Measurements from ENCODE around the gene FLCN. TPM values are rescaled to one million over a fixed set of nuclear protein-coding genes. Genes with fewer than 3 reads are reported as not detected.
A peak's percentile ranks its signal among the peaks of the same experiment; 100 is the strongest.

Gene FLCN
- total RNA-seq, 2 experiments from 2014 or later: 21.3 to 22.7 TPM

GRCh38 chr17:17252149-17252661, 15.2 kb upstream of the FLCN start:
- Mint-ChIP-seq H3K4me3 (no peak overlapping the region), H3K4me1 (no peaks in the 10 kb centered on the region), H3K36me3 (peaks cover 24% of the 10 kb centered on the region), H3K27ac (no peak overlapping the region), H3K9me3 (no peaks in the 10 kb centered on the region), H3K27me3 (no peaks in the 10 kb centered on the region)
- DNase-seq: no peak

- Mint-ChIP-seq H3K4me1 (no peaks in the 10 kb centered on the region), H3K36me3 (peaks cover 11% of the 10 kb centered on the region), H3K27me3 (no peaks in the 10 kb centered on the region), H3K4me3 (no peak overlapping the region), H3K27ac (peak overlapping the region; percentile 21), H3K9me3 (no peaks in the 10 kb centered on the region)
- DNase-seq: no peak
These were observed 9.9 kb upstream of the FLCN start for GRCh38 chr17:17246879-17247278.

GRCh38 chr17:17243163-17243562, 6.2 kb upstream of the FLCN start:
- DNase-seq: no peak
- Mint-ChIP-seq H3K9me3 (no peaks in the 10 kb centered on the region), H3K4me1 (peaks cover 20% of the 10 kb centered on the region), H3K4me3 (no peak overlapping the region), H3K27me3 (no peaks in the 10 kb centered on the region), H3K36me3 (peaks cover 9% of the 10 kb centered on the region), H3K27ac (no peak overlapping the region)

GRCh38 chr17:17242246-17242645, 5.3 kb upstream of the FLCN start:
- DNase-seq: no peak
- Mint-ChIP-seq H3K27me3 (no peaks in the 10 kb centered on the region), H3K36me3 (peaks cover 6% of the 10 kb centered on the region), H3K9me3 (no peaks in the 10 kb centered on the region), H3K27ac (no peak overlapping the region), H3K4me1 (peaks cover 21% of the 10 kb centered on the region), H3K4me3 (no peak overlapping the region)

DNA sequence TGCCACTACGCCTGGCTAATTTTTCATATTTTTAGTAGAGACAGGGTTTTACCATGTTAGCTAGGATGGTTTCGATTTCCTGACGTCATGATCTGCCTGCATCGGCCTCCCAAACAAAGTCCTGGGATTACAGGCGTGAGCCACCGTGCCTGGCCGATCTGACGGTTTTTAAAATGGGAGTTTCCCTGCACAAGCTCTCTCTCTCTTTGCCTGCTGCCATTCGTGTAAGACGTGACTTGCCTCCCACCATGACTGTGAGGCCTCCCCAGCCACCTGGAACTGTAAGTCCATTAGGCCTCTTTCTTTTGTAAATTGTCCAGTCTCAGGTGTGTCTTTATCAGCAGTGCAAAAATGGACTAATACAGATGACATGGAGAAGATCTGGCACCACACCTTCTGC, 4.7 kb upstream of the FLCN start:
- Mint-ChIP-seq H3K36me3 (peaks cover 2% of the 10 kb centered on the region), H3K27ac (no peak overlapping the region), H3K27me3 (no peaks in the 10 kb centered on the region), H3K4me3 (no peak overlapping the region), H3K4me1 (peaks cover 21% of the 10 kb centered on the region), H3K9me3 (no peaks in the 10 kb centered on the region)
- DNase-seq: no peak

DNA sequence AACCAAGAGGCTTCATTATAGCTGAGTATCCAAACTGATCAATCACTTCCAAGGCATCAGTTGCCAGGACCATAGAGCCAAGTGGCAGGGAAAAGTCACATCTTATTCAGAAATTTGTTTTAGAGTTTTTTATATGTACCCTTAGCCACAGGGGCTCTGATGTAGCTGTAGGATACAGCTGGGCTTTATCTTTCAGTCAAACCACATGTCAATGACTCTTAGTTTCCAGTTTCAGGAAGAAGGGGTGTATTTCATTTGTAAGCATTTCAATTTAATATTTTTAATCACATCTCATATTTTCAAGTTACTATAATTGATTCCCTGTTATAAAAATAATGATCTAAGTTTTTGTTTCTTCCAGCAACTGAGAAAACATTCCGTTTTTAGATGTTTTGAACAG, 2.9 kb upstream of the FLCN start:
- no peak for DNase-seq
- Mint-ChIP-seq H3K27ac (no peak overlapping the region), H3K4me1 (peaks cover 36% of the 10 kb centered on the region), H3K27me3 (no peaks in the 10 kb centered on the region), H3K9me3 (no peaks in the 10 kb centered on the region), H3K36me3 (no peaks in the 10 kb centered on the region), H3K4me3 (no peak overlapping the region)

DNA sequence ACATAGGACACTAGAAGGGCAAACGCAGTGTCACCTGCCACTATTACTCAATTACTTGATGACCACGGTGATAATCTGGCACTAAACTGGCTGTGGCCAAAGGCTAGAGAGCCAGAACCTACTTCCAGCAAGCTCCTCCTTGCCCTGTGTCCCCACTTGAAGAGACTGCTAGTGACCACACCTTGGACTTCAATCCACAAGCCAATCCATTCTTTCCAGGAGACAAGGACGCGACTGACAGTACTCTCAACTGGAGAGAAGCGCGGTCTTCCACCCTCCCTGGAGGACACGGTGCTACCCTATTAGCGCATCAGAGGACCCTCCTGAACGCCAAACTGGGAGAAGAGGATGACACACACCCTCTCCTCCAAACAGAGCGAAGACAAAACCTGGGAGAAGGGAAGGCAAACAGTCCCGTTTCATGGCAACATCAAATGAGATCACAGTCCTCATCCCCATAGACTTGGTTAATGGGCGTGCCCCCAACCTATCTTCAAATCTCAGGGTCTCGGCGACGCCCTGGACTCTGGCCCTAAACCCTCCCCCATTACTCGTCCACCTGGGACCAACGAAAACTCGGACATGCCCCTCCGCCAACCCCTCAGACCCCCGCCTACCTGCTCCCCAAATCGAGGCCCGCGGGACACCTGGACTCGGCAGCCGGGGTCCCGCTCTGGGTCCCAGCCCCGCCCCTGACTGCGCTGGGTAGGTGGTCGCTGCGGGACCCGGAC, 508 bp downstream of the FLCN start:
- Mint-ChIP-seq H3K4me3 (peak overlapping the region; percentile 95), H3K36me3 (no peaks in the 10 kb centered on the region), H3K27me3 (no peaks in the 10 kb centered on the region), H3K9me3 (no peaks in the 10 kb centered on the region), H3K4me1 (peaks cover 36% of the 10 kb centered on the region), H3K27ac (peak overlapping the region; percentile 97)
- DNase-seq: no peak

DNA sequence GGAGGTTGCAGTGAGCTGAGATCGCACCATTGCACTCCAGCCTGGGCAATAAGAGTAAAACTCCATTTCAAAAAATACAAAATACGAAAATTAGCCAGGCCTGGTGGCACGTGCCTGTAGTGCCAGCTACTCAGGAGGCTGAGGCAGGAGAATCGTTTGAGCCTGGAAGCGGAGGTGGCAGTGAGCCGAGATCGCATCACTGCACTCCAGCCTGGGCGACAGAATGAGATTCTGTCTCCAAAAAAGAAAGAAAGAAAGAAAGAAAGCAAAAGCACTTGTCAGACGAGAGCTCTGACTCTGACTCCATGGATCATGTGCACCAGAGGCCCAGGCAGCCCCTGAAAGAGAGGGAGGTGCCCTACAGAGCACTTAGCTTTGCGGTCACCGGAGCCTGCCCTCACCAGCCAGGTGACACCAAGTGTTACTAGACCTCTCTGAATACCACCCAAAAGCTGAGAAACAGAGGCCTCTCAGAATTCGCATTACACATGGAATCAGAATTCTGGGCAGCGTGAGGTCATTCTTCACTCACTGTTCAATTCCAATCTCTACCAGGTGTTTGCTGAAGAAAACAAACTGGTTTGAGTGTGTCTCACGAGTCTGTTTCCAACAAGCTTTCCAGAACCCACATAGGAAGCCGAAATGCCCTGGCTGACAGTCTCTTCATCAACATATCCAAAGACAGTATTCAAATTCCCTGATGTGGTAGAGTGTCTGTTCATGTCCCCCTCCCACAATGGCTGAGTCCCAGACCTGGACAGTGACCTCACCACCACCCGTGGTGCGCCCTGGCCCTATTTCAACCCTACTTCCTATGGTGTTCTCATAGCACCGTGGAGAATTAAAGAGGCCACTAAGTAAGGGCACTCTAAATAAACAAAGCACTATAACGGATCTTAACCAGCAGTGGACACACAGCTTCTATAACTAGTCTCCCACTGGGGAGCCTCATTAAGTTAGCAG, 1.5 kb downstream of the FLCN start:
- H3K36me3 Mint-ChIP-seq: no peaks in the 10 kb centered on the region
- H3K4me3 Mint-ChIP-seq: peak overlapping the region; percentile 95
- peak overlapping the region; percentile 97 for H3K27ac Mint-ChIP-seq
- DNase-seq: no peak
- H3K4me1 Mint-ChIP-seq: peaks cover 36% of the 10 kb centered on the region
- no peaks in the 10 kb centered on the region for H3K27me3 Mint-ChIP-seq
- no peaks in the 10 kb centered on the region for H3K9me3 Mint-ChIP-seq

DNA sequence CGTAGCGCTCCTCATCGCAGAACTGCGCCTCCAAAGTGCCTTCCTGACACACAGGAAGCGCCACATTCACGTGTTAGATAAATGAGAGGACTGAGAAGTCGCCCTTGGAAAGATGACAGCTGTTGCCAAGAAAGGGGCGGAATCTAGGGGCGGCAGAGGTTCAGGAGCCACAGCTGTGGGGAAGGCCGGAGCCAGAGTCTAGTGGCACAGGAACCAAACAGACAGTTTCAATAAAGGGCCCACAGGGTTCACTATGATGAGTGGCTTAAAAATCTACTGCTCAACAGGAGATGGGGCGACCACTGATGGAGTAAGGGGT, 4.7 kb downstream of the FLCN start:
- DNase-seq: no peak
- H3K4me3 Mint-ChIP-seq: no peak overlapping the region
- no peaks in the 10 kb centered on the region for H3K27me3 Mint-ChIP-seq
- H3K9me3 Mint-ChIP-seq: no peaks in the 10 kb centered on the region
- peaks cover 14% of the 10 kb centered on the region for H3K4me1 Mint-ChIP-seq
- H3K27ac Mint-ChIP-seq: no peak overlapping the region
- peaks cover 1% of the 10 kb centered on the region for H3K36me3 Mint-ChIP-seq

- H3K27ac Mint-ChIP-seq: peak overlapping the region; percentile 30
- no peak overlapping the region for H3K4me3 Mint-ChIP-seq
- peaks cover 14% of the 10 kb centered on the region for H3K4me1 Mint-ChIP-seq
- H3K27me3 Mint-ChIP-seq: no peaks in the 10 kb centered on the region
- no peaks in the 10 kb centered on the region for H3K9me3 Mint-ChIP-seq
- no peak for DNase-seq
- H3K36me3 Mint-ChIP-seq: peaks cover 1% of the 10 kb centered on the region
These were observed 5.2 kb downstream of the FLCN start for GRCh38 chr17:17231621-17232302.

- no peaks in the 10 kb centered on the region for H3K4me1 Mint-ChIP-seq
- no peak overlapping the region for H3K27ac Mint-ChIP-seq
These were observed 7.3 kb downstream of the FLCN start for GRCh38 chr17:17229416-17230384.

DNA sequence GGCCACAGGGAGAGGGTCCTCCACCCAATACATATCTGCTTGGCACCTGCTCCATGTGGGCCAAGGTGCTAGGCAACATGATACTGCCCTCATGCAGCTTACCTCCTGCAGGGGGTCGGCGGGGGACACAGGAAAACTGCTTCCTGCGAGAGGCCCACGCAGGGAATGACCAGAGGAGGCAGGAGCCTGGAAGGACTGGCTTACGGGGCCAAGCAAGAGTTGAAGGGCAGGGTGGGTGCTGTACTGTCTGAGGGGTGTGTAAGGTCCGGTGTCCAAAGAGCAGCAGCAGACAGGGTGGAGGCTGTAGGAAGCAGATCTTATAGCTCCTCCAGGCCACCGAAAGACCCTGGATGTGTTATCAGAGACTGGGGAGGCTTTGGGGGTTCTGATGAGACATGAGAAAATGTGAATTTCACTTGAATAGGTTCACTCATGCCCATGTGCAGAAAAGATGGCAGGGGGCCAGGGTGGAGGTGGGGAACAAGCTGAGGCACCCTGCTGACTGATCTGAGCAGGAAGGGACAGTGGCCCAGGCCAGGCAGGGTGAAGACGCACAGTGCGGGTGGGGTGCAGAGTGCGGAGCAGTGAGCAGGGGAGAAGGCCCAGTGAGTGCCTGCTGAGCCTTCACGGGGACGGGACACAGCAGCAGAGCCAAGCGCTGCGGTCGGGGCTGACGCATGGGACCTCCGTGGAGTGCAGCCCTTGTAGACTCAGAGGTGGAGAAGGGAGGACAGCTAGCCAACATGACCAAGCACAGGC, 8.3 kb downstream of the FLCN start:
- H3K27me3 Mint-ChIP-seq: no peaks in the 10 kb centered on the region
- H3K36me3 Mint-ChIP-seq: peaks cover 5% of the 10 kb centered on the region
- DNase-seq: no peak
- no peak overlapping the region for H3K27ac Mint-ChIP-seq
- H3K4me3 Mint-ChIP-seq: no peak overlapping the region
- no peaks in the 10 kb centered on the region for H3K4me1 Mint-ChIP-seq
- no peaks in the 10 kb centered on the region for H3K9me3 Mint-ChIP-seq

More at GRCh38 chr17:17229416-17230384, 7.3 kb downstream of the FLCN start:
- H3K9me3 Mint-ChIP-seq: no peaks in the 10 kb centered on the region
- H3K4me3 Mint-ChIP-seq: no peak overlapping the region
- H3K27me3 Mint-ChIP-seq: no peaks in the 10 kb centered on the region
- peaks cover 4% of the 10 kb centered on the region for H3K36me3 Mint-ChIP-seq
- DNase-seq: no peak

DNA sequence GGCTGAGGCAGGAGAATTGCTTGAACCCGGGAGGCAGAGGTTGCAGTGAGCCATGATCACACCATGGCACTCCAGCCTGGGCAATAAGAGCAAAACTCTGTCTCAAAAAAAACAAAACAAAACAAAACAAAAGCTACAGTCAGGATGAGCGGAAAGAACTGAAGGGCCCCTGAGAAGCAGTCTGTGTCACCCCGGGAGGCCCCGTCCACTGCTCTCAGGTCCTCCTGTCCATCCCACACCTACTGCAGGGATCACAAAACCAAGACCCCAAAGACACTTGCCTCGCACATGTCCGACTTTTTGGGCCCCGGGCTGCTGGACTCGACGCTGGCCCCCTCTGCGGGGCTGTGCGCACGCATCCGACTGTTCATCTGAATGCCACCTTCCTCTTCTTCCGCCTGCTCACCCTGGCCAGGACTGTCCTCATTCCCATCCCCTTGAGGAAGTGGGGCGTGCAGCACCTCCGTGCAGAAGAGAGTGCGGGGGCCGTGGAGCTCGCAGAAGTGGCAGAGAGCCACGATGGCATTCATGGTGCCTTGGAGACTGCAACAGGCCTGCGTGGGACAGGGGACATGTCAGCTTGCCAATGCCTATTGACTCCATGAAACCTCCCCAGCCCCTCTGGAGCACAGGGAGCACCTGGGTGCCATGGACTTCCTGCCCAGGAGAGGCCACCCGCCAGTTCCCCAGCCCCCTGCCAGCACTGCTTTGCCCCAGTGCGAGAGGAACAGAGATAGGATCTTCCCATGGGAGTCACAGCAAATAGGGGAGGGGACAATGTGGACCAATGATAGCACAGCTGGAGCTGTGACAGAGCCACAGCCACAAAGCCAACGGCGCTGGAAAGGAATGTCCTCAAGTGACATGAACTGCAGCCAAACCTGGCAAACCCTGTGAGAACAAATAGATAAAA, 9.1 kb downstream of the FLCN start:
- no peak overlapping the region for H3K27ac Mint-ChIP-seq

More for the DNA sequence above, 9.1 kb downstream of the FLCN start:
- no peak for DNase-seq
- H3K4me1 Mint-ChIP-seq: no peaks in the 10 kb centered on the region
- H3K27me3 Mint-ChIP-seq: no peaks in the 10 kb centered on the region
- H3K36me3 Mint-ChIP-seq: peaks cover 5% of the 10 kb centered on the region
- no peaks in the 10 kb centered on the region for H3K9me3 Mint-ChIP-seq
- no peak overlapping the region for H3K4me3 Mint-ChIP-seq
